ENCODE results near the gene RGS13. TPM values are rescaled to one million over a fixed set of nuclear protein-coding genes. Genes with fewer than 3 reads are reported as not detected.

The RGS13 gene
- total RNA-seq, 6 donors from 2014 or later: 0.20 to 4.9 (median 2.1) TPM; not detected in 1

- 58 to 68% methylated on average over 6 of the region's 6 CpGs for WGBS, 2 donors
- Histone ChIP-seq H3K4me1 (no peaks in the 10 kb centered on the region), H3K27me3 (no peaks in the 10 kb centered on the region), H3K4me3 (no peak overlapping the region), H3K9me3 (no peaks in the 10 kb centered on the region), H3K27ac (no peak overlapping the region), H3K36me3 (no peaks in the 10 kb centered on the region)
- DNase-seq: no peak
- ATAC-seq (ENCODE audit: low FRiP score in 2 of 2): no peak
- no peak for TF ChIP-seq EP300 (IDR thresholded peaks at IDR 0.05)
- TF ChIP-seq POLR2A (IDR thresholded peaks at IDR 0.05): no peak
- no peak for TF ChIP-seq POLR2AphosphoS5 (IDR thresholded peaks at IDR 0.05)
- no peak for TF ChIP-seq CTCF (IDR thresholded peaks at IDR 0.05)
Observed at GRCh38 chr1:192632641-192633532, 3.1 kb upstream of the RGS13 start.

GRCh38 chr1:192633533-192634253 lies 2.3 kb upstream of the RGS13 start:
- no peak for DNase-seq
- Histone ChIP-seq H3K4me3 (no peak overlapping the region), H3K36me3 (no peaks in the 10 kb centered on the region), H3K27me3 (no peaks in the 10 kb centered on the region), H3K4me1 (no peaks in the 10 kb centered on the region), H3K9me3 (no peaks in the 10 kb centered on the region), H3K27ac (peak overlapping the region in 1 of 4 donors; percentile 10)
- no peak for ATAC-seq (ENCODE audit: low FRiP score in 2 of 2)
- TF ChIP-seq POLR2A (IDR thresholded peaks at IDR 0.05) (no peak), POLR2AphosphoS5 (IDR thresholded peaks at IDR 0.05) (no peak), CTCF (IDR thresholded peaks at IDR 0.05) (no peak), EP300 (IDR thresholded peaks at IDR 0.05) (no peak)
- 75 to 83% methylated on average over 7 of the region's 7 CpGs for WGBS, 2 donors

GRCh38 chr1:192635041-192635440 lies 906 bp upstream of the RGS13 start:
- Histone ChIP-seq H3K4me3 (no peak overlapping the region), H3K4me1 (no peaks in the 10 kb centered on the region), H3K36me3 (no peaks in the 10 kb centered on the region), H3K9me3 (no peaks in the 10 kb centered on the region), H3K27me3 (no peaks in the 10 kb centered on the region), H3K27ac (no peak overlapping the region)
- TF ChIP-seq POLR2AphosphoS5 (IDR thresholded peaks at IDR 0.05) (no peak), EP300 (IDR thresholded peaks at IDR 0.05) (no peak), CTCF (IDR thresholded peaks at IDR 0.05) (no peak), POLR2A (IDR thresholded peaks at IDR 0.05) (no peak)
- 72 to 88% methylated on average over 2 of the region's 2 CpGs for WGBS, 2 donors
- ATAC-seq (ENCODE audit: low FRiP score in 2 of 2): no peak
- DNase-seq: no peak

GRCh38 chr1:192639607-192640368 lies 3.8 kb downstream of the RGS13 start:
- H3K9me3 ChIP-seq: no peaks in the 10 kb centered on the region
- WGBS, 2 donors: 51 to 58% methylated on average over 4 of the region's 4 CpGs
- ATAC-seq (ENCODE audit: low FRiP score in 2 of 2): no peak

More at GRCh38 chr1:192639607-192640368, 3.8 kb downstream of the RGS13 start:
- DNase-seq: no peak
- H3K36me3 ChIP-seq: no peaks in the 10 kb centered on the region
- H3K4me1 ChIP-seq: no peaks in the 10 kb centered on the region
- no peaks in the 10 kb centered on the region for H3K27me3 ChIP-seq
- H3K4me3 ChIP-seq: no peak overlapping the region
- H3K27ac ChIP-seq: no peak overlapping the region
- TF ChIP-seq POLR2AphosphoS5 (IDR thresholded peaks at IDR 0.05): no peak
- TF ChIP-seq EP300 (IDR thresholded peaks at IDR 0.05): no peak
- no peak for TF ChIP-seq CTCF (IDR thresholded peaks at IDR 0.05)
- no peak for TF ChIP-seq POLR2A (IDR thresholded peaks at IDR 0.05)

Data from upper lobe of left lung (tissue), 6 donors.